H1 (cell line): Measurements from ENCODE around the gene IFIT1.

Experiments
- BCL11A ChIP-seq, 2 experiments: IDR thresholded peaks; one replicate each; pipeline ENCODE4 v1.6.1; 2011; ENCODE audit warnings: low read depth in 2 of 2, low read length in 2 of 2, mild to moderate bottlenecking in 2 of 2
- CREB1 ChIP-seq: IDR thresholded peaks from 2 replicates; pipeline ENCODE4 v1.6.1; 2012; ENCODE audit warnings: inconsistent platforms
- EP300 ChIP-seq, 2 experiments: IDR thresholded peaks; 1 replicate in 1 of 2; 2 replicates in 1 of 2; pipeline ENCODE4 v1.6.1; 2011 to 2012; ENCODE audit warnings: low read depth in 2 of 2, low read length in 2 of 2, mild to moderate bottlenecking in 2 of 2, borderline replicate concordance in 1 of 2, inconsistent platforms in 1 of 2, moderate library complexity in 1 of 2
- EZH2 ChIP-seq: fragments of 200-600 bp; sonication (generic); IDR thresholded peaks from 2 replicates; pipeline ENCODE4 v1.7.1; 2012; ENCODE audit warnings: low read depth, mild to moderate bottlenecking, moderate library complexity, low read length, inconsistent platforms; ENCODE audit not compliant: severe bottlenecking
- HDAC6 ChIP-seq: IDR thresholded peaks from one replicate; pipeline ENCODE4 v1.7.1; 2012; ENCODE audit warnings: low read depth, mild to moderate bottlenecking, inconsistent platforms, low read length, moderate library complexity
- PHF8 ChIP-seq: fragments of 200-600 bp; sonication (generic); conservative IDR thresholded peaks from 2 replicates; pipeline ENCODE4 v1.7.1; 2012; ENCODE audit warnings: low read depth, mild to moderate bottlenecking, inconsistent platforms, low read length, moderate library complexity
- POLR2A ChIP-seq, 2 experiments: IDR thresholded peaks; 1 replicate in 1 of 2; 2 replicates in 1 of 2; pipeline ENCODE4 v1.6.1; 2011; ENCODE audit warnings: low read depth in 2 of 2, low read length in 2 of 2, mild to moderate bottlenecking in 2 of 2; ENCODE audit errors: control extremely low read depth in 1 of 2
- ZNF274 ChIP-seq: IDR thresholded peaks from 2 replicates; pipeline ENCODE4 v1.7.0; 2012; ENCODE audit warnings: low read length, borderline replicate concordance; ENCODE audit errors: extremely low read depth
- TF ChIP-seq, protein P1 (sequence below), 3 experiments: IDR thresholded peaks; 1 replicate in 2 of 3; 2 replicates in 1 of 3; pipeline versions ENCODE4 v1.5.1 to v1.6.1; 2011; ENCODE audit warnings: low read length in 3 of 3, mild to moderate bottlenecking in 3 of 3, inconsistent platforms in 2 of 3, low read depth in 1 of 3, moderate library complexity in 1 of 3; ENCODE audit not compliant: insufficient read depth in 1 of 3; ENCODE audit errors: control extremely low read depth in 1 of 3

GRCh38 chr10:89351780-89352597 is 40.4 kb upstream of the IFIT1 start:
- TF ChIP-seq POLR2A (IDR thresholded peaks at IDR 0.05; ENCODE audit: control extremely low read depth in 1 of 2, low read depth in 2 of 2, low read length in 2 of 2) (no peak), BCL11A (IDR thresholded peaks at IDR 0.05; ENCODE audit: low read depth in 2 of 2, low read length in 2 of 2) (no peak), CREB1 (no peak), EZH2 (no peak), EP300 (IDR thresholded peaks at IDR 0.05; ENCODE audit: borderline replicate concordance in 1 of 2, low read depth in 2 of 2, low read length in 2 of 2) (no peak), ZNF274 (no peak), HDAC6 (no peak), PHF8 (no peak)
- TF ChIP-seq, protein P1, sequence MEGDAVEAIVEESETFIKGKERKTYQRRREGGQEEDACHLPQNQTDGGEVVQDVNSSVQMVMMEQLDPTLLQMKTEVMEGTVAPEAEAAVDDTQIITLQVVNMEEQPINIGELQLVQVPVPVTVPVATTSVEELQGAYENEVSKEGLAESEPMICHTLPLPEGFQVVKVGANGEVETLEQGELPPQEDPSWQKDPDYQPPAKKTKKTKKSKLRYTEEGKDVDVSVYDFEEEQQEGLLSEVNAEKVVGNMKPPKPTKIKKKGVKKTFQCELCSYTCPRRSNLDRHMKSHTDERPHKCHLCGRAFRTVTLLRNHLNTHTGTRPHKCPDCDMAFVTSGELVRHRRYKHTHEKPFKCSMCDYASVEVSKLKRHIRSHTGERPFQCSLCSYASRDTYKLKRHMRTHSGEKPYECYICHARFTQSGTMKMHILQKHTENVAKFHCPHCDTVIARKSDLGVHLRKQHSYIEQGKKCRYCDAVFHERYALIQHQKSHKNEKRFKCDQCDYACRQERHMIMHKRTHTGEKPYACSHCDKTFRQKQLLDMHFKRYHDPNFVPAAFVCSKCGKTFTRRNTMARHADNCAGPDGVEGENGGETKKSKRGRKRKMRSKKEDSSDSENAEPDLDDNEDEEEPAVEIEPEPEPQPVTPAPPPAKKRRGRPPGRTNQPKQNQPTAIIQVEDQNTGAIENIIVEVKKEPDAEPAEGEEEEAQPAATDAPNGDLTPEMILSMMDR (IDR thresholded peaks at IDR 0.05; ENCODE audit: control extremely low read depth in 1 of 3, insufficient read depth in 1 of 3, low read depth in 1 of 3, low read length in 3 of 3) = no peak
